Loucy (cell line): ENCODE data around the gene SRRM3.

ENCODE experiments used
- EZH2phosphoT487 ChIP-seq: fragments of 200-600 bp; IDR thresholded peaks from 2 replicates; pipeline ENCODE4 v1.6.1; 2018; ENCODE audit warnings: antibody characterized with exemption, mild to moderate bottlenecking, moderate library complexity, borderline replicate concordance
- TF ChIP-seq, protein P1 (sequence below): fragments of 200-600 bp; sonication (generic); conservative IDR thresholded peaks from 2 replicates; pipeline ENCODE4 v1.5.1; 2014; ENCODE audit warnings: mild to moderate bottlenecking, antibody characterized with exemption, low read length

GRCh38 chr7:76260171-76260703, 58.5 kb downstream of the SRRM3 start:
- TF ChIP-seq, protein P1, sequence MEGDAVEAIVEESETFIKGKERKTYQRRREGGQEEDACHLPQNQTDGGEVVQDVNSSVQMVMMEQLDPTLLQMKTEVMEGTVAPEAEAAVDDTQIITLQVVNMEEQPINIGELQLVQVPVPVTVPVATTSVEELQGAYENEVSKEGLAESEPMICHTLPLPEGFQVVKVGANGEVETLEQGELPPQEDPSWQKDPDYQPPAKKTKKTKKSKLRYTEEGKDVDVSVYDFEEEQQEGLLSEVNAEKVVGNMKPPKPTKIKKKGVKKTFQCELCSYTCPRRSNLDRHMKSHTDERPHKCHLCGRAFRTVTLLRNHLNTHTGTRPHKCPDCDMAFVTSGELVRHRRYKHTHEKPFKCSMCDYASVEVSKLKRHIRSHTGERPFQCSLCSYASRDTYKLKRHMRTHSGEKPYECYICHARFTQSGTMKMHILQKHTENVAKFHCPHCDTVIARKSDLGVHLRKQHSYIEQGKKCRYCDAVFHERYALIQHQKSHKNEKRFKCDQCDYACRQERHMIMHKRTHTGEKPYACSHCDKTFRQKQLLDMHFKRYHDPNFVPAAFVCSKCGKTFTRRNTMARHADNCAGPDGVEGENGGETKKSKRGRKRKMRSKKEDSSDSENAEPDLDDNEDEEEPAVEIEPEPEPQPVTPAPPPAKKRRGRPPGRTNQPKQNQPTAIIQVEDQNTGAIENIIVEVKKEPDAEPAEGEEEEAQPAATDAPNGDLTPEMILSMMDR, result no peak
- no peak for TF ChIP-seq EZH2phosphoT487
